SW480 (cell line): ENCODE measurements around the gene CD276.

Experiments
- DNase-seq: peaks from one replicate; pipeline ENCODE4 v3.0.0-alpha.2; 2016; ENCODE audit warnings: low spot score

Gene CD276

GRCh38 chr15:73747847-73748590 is 63.8 kb downstream of the CD276 start:
- DNase-seq = no peak

DNA sequence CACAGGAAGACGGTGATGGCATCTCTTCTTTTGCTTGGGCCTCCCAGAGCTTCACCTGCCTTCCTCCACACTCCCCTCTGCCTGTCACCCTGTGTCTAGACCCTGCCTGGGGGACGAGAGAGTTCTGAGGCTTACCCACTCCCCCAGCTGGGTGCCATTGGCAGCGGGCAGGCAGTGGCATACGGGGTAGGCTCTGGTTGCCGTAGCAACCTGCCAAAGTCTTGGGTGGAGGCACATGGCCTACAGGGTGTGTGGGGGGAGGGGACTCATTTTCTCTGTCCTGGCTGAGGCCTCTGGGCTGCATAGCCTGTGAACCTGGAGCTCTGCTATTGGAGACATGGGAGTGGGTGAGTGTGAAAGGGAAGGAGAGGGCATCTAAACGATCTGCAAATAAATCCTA is 64.5 kb downstream of the CD276 start:
- DNase-seq = no peak

- DNase-seq = no peak
Measured at GRCh38 chr15:73749533-73749932, 65.3 kb downstream of the CD276 start.

DNA sequence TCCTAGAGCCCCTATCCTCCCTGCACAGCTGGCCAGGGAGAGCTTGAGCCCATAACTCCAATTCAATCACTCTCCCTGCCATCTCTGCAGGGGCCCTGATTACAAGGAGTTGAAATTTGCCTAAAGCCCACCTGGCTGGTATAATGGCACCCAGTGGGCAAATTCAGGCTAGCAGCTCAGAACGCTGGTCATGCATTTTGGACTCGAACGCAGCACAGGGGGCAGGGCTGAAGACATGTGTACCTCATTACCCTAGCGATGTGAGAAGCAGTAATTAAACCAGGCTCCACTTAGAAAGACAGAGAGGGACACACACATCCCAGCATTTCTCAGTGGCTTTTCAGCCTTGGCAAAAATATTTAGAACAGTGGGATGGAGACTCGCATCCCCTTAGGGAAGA is 65.8 kb downstream of the CD276 start:
- no peak for DNase-seq

DNA sequence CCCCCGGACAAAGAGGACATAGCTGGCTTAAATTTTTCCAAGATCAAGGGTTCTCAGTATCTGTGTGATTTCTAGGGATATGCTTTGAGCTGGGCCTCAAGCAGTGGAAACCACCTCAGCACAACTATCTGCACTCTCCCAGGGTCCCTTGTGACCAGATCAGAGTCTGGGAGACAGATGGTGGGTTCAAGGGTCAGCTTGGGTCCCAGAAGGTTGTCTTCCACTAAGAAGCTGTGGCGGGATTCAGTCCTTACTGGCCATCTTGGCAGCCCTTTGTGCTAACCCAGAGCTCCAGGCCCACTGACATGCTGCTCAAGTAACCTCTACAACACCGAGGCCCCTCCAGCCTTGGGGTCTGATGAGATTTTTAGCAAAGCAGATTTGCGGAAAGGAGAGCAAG is 66.3 kb downstream of the CD276 start:
- DNase-seq = no peak

- DNase-seq = no peak
Measured at GRCh38 chr15:73750951-73751350, 66.8 kb downstream of the CD276 start.

- no peak for DNase-seq
Measured at GRCh38 chr15:73751511-73751898, 67.3 kb downstream of the CD276 start.

DNA sequence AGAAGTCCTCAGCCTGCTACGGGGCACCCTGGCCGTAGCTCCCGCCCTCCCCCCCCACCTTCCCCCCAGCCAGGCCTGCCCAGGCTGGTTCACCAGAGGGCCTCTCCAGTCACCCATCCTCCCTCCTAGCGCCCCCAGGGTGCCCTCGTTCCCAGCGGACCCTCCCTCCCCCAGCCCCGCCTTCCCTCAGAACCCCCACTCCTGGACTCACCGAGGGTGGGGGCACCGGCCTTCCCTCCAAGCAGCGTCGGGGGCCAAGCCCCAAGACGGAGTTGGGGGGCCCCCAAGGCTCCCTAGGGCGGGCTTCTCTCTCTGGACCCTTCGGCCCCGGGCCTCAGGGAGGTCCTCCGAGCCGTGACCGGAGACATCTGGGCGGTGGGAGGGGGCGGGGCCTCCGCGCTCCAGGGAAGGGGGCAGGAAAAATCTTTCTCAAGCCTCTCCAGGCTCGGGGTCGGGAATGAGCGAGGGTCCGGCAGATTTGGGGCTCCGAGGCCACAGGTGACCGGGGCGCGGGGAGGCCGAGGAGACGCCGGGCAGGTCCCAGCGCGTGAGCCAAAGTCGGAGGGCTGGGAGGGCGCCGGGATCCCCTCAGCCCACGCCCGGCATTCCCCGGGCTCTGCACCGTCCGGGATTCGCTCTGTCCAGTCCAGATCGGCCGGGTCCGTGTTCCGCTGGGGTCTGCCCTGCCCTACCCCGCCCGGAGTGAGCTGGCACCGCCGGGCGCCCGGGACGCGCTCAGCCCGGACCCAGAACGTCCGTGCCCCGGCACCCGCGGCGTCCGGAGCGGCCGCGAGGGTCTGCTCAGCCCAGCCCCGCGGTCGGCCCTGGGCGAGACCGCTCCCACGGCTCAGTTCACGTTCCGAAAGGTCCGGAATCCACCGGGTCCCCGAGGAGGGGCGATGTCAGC is 68.0 kb downstream of the CD276 start:
- DNase-seq = no peak

DNA sequence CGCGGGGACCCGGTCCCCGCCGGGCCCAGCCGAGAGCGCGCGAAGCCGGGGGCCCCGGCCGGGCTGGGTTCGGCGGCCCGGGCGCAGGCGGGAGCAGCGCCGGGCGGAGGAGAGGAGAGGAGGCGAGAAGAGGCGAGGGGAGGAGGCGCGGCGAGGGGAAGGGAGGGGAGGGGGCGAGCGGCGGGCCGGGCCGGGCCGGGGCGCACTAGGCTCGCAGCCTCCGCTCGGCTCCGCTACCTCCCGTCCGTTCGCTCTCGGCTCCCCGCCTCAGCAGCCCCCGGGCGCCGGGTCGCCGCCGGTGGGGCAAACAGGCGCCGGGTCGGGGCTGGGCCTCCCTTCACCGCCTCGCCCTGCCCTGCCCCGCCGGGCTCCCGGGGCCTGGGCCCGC is 68.6 kb downstream of the CD276 start:
- DNase-seq = no peak

DNA sequence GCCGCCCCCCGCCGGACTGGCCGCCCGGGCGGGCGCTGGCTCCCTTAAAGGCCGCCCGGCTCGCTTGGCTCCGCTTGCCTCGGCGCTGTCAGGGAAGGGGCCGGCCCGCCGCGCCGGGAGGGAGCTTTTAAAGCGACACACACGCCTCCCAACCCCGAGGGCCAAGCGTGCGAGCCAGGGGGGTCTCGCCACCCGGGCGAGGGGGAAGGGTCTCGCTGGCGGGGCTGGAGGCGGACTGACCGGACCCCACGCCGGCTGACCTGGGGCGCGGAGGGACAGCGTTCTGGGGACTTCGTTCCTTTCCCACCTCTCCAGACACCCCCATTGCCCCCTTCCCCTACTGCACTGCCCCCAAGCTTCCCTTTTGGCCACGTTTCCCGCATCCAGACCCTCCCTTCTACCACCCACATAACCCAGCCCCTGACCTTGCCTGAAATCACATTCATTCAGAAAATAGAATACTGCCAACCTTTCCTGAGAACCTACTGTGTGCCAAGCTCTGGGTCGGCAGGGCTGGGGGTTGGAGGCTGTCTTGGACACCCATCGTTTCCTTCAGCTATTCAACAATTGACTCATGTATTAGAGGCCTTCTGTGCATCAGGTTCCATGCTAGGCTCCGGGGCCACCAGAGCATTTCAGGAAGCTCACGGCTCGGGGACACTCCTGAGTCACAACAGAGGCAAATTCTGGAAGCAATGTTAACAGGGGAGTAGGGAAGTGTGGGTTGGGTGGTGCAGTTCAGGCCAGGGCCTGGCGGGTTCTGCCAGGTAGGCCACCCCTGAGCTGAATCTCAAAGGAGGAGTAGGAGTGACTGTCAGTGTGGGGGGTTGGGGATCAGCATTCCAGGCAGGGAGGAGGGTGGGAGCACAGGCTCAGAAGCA is 69.3 kb downstream of the CD276 start, which contains the start of gene INSYN1:
INSYN1 (minus strand) TSS at position 102 of the 881 bp plus-strand sequence. CDS start 2,221 bp downstream, outside the sequence.
- DNase-seq = no peak

DNA sequence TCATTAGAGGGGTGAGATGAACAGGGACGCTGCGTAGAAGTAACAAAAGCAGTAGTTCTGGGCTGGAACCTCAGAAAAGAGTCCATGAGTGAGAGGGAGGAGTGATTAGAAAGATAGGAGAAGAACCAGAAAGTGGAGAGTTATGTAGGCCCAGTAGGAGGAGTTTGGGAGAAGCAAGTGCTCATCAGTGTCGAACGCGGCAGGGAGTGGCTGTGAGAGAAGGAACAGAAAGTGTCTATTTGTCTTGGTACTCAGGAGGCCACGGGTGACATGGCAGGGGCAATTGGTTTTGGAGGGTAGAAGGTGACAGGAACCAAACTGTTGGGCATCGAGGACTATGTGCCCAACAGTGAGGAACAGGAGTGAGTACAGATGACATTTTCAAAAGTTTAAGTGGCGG is 70.3 kb downstream of the CD276 start:
- DNase-seq = no peak

- DNase-seq = no peak
Measured at GRCh38 chr15:73755481-73755880, 71.3 kb downstream of the CD276 start.

DNA sequence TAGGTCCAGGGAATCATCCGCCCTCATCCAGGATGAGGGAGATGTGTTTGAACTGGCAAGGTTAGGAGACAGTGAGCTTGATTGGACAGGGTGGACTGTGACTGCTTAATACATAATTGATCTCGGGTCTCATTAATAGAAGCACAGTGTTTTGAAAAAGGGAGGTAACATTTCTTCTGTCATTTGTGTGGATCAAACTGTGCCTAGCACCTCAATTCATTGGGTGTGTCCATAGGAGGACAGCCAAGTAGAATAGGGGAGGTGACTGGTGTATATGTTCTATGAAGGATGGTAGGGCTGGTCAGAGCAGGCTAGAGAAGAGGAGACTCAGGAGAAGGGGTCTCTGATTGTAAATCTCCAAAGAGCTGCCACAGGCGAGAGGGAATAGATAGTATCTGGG is 71.8 kb downstream of the CD276 start:
- DNase-seq = no peak

DNA sequence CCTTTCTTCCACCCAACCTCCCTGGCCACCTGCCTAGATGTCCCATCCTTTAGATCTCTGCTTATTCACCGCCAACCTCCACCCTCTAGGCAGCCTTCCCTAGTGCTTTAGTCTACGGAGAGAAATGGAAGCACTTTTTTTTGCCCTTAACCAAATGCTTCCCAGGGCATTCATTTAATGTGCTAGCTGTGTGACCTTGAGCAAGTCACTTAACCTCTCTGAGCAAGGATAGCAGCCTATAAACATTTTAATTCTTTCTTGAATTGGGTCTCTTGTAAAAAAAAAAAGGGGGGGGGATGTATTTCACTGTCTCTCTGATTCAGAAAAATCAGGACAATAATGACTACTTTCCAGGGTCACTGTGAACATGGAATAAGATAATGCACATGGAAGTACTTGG is 72.2 kb downstream of the CD276 start:
- DNase-seq = no peak

GRCh38 chr15:73756947-73757513 is 72.8 kb downstream of the CD276 start:
- no peak for DNase-seq

GRCh38 chr15:73757571-73757970 is 73.4 kb downstream of the CD276 start:
- DNase-seq = no peak

DNA sequence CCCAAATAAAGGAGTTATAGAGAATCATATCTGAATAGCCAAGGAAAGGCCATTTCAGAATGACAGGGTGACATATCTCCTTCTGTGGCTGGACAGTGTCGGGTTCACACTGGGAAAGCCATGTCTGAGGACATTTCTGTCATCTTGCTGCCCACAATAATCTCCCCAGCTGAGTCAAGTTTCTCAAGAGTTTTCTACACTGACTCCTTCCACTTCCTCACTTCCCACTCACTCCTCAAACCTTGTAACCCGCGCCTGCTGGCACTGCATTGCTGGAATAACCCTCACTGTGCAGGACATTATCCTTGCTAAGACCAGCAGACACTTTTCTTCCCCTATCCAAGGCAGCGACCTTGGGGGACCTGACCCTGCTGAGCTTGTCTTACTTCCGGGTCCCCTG is 74.3 kb downstream of the CD276 start:
- DNase-seq = no peak

DNA sequence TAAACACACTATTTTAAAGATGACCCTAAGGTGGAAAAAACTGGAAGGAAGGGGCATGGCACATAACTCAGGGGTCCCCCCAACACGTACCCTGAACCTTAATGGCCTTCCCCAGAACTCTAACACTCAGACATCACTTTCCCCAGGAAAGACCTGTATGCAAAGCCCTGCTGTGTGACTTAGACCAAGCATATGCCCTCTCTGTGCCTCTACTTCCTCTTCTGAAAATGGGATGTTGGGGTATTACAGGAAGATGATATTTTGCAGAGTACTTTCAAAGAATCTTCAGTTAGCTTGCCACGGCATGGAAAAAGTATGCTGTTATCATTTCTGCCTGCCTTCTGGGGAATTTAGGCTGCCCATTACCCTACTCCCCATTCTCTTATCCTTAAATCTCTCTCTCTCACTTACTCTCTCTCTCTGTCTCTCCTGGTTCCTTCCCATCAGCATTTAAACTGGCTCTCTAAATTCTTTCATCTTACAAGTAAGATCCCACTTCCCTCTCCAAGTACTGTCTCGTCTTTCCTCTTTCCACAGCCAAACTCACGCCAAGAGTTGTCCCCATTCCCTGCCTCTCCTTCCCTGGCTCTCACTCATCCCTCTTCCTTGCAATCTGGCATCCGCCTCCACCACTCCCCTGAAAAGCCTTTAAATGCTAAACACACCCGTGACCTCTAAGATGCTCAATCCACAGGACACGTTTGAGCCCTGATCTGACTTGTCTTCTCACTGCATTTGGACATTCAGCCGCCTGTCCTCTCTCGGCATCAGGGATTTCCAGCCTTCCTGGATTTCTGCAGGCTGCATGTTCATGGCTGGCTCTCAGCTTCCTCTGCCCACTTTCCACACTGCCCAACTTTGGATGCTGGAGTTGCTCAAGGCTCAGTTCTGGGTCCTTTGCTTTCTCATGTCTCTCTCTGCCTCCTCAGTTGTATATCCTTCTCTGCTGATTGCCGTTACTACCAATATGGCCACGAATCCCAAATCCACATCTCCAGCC is 76.4 kb downstream of the CD276 start:
- DNase-seq = no peak

GRCh38 chr15:73763931-73764330 is 79.7 kb downstream of the CD276 start:
- no peak for DNase-seq
